ENCODE measurements around the gene PPIL1. TPM values are rescaled to one million over a fixed set of nuclear protein-coding genes. Genes with fewer than 3 reads are reported as not detected.

Gene PPIL1
- total and polyA plus RNA-seq, 4 donors = 15.8 to 23.9 (median 20.3) TPM

GRCh38 chr6:36912586-36912985 lies 38.0 kb upstream of the PPIL1 start:
- H3K9me3 ChIP-seq (ENCODE audit: control insufficient read depth in 4 of 4, low read length in 3 of 4) = no peaks in the 10 kb centered on the region
- peaks cover 0 to 10% (median 6%) of the 10 kb centered on the region in 4 donors for H3K4me1 ChIP-seq (ENCODE audit: control insufficient read depth in 4 of 4, insufficient read depth in 4 of 4, low read length in 3 of 4)
- WGBS = 83% methylated on average over 8 of the region's 8 CpGs
- no peak overlapping the region for H3K9ac ChIP-seq (ENCODE audit: low read depth in 1 of 2, low read length in 2 of 2)
- DNase-seq (ENCODE audit: low spot score) = no peak
- TF ChIP-seq RAD21 (IDR thresholded peaks at IDR 0.05) (no peak), HNF4A (conservative IDR thresholded peaks at IDR 0.05) (no peak), RXRA (IDR thresholded peaks at IDR 0.05) (no peak), CTCF (IDR thresholded peaks at IDR 0.05; ENCODE audit: low read depth, low read length, missing input control) (no peak), NR2F2 (IDR thresholded peaks at IDR 0.05) (no peak), FOXA2 (IDR thresholded peaks at IDR 0.05) (no peak), HNF4G (IDR thresholded peaks at IDR 0.05) (no peak), GABPA (IDR thresholded peaks at IDR 0.05 in 1 of 2, conservative IDR thresholded peaks at IDR 0.05 in 1 of 2) (no peak), REST (IDR thresholded peaks at IDR 0.05) (no peak), MAX (IDR thresholded peaks at IDR 0.05) (no peak), JUND (IDR thresholded peaks at IDR 0.05) (no peak), SP1 (IDR thresholded peaks at IDR 0.05) (no peak), FOXA1 (IDR thresholded peaks at IDR 0.05) (no peak), TAF1 (conservative IDR thresholded peaks at IDR 0.05) (no peak), ATF3 (IDR thresholded peaks at IDR 0.05) (no peak)
- no peak overlapping the region for H3K27ac ChIP-seq (ENCODE audit: low read depth in 1 of 2, low read length in 2 of 2)
- peaks cover 4 to 34% (median 18%) of the 10 kb centered on the region in 4 donors for H3K36me3 ChIP-seq (ENCODE audit: control insufficient read depth in 4 of 4, insufficient read depth in 3 of 4, low read depth in 1 of 4, low read length in 3 of 4)
- H3K4me3 ChIP-seq (ENCODE audit: low read depth in 1 of 3, low read length in 3 of 3) = no peak overlapping the region
- no peaks in the 10 kb centered on the region for H3K27me3 ChIP-seq (ENCODE audit: control insufficient read depth in 4 of 4, insufficient read depth in 4 of 4, low read length in 3 of 4)

- WGBS = 79% methylated on average over 4 of the region's 4 CpGs
- peaks cover 4 to 28% (median 14%) of the 10 kb centered on the region in 4 donors for H3K36me3 ChIP-seq (ENCODE audit: control insufficient read depth in 4 of 4, insufficient read depth in 3 of 4, low read depth in 1 of 4, low read length in 3 of 4)
- H3K9me3 ChIP-seq (ENCODE audit: control insufficient read depth in 4 of 4, low read length in 3 of 4) = no peaks in the 10 kb centered on the region
- TF ChIP-seq CTCF (IDR thresholded peaks at IDR 0.05; ENCODE audit: low read depth, low read length, missing input control) = no peak
- TF ChIP-seq YY1 (IDR thresholded peaks at IDR 0.05) = no peak
- TF ChIP-seq JUND (IDR thresholded peaks at IDR 0.05) = no peak
- no peak for TF ChIP-seq HNF4G (IDR thresholded peaks at IDR 0.05)
- TF ChIP-seq EGR1 (IDR thresholded peaks at IDR 0.05; ENCODE audit: low read depth in 2 of 2) = no peak
- H3K9ac ChIP-seq (ENCODE audit: low read depth in 1 of 2, low read length in 2 of 2) = no peak overlapping the region
- H3K27ac ChIP-seq (ENCODE audit: low read depth in 1 of 2, low read length in 2 of 2) = no peak overlapping the region
- no peak for DNase-seq (ENCODE audit: low spot score)
- H3K27me3 ChIP-seq (ENCODE audit: control insufficient read depth in 4 of 4, insufficient read depth in 4 of 4, low read length in 3 of 4) = no peaks in the 10 kb centered on the region
- H3K4me3 ChIP-seq (ENCODE audit: low read depth in 1 of 3, low read length in 3 of 3) = no peak overlapping the region
- peaks cover 0 to 11% (median 6%) of the 10 kb centered on the region in 4 donors for H3K4me1 ChIP-seq (ENCODE audit: control insufficient read depth in 4 of 4, insufficient read depth in 4 of 4, low read length in 3 of 4)
Observed at GRCh38 chr6:36912030-36912454, 37.4 kb upstream of the PPIL1 start.

All from liver (tissue), 9 donors.